SIG-M5 treated with dmso at 0.1 percent for 504 hours (cell line): ENCODE results near the gene ZIC2.

Source experiments
- DNase-seq: peaks from one replicate; lab custom pipeline; 2025; ENCODE audit not compliant: unreplicated experiment; lab: John Stamatoyannopoulos, UW

The ZIC2 gene

DNA sequence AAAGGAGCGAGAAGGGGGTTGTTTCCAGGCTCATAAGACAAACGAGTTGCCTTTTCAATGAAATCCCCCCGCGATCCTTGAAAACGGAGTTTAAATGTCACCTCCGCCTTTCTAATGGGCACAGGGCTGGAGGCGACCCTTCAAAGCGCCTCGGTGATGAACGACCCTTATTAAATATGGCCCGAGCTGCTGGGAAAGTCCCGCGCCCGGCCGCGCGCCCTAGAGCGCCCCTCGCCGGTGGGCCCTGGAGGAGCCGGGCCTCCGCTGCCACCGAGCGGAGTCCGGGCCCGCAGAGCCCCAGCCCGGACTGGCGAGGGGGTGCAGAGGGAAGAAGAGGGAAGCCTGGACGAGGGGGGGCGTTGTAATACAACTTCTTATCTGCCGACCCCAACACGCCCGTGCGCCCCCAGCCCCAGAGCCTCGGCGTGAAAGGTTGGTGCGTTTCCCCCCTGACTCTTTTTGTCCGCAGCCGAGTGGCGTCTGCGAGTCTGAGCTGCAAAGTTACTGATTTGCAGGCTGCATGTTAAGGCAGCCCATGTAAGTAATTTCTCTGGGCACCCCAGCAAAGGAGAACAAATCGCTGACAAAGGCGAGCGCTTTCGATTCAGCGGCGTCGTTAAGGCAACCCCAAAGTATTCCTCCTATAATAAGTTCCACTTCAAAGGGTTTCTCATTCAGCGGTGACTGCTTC, 21.9 kb upstream of the ZIC2 start:
- DNase-seq: no peak

DNA sequence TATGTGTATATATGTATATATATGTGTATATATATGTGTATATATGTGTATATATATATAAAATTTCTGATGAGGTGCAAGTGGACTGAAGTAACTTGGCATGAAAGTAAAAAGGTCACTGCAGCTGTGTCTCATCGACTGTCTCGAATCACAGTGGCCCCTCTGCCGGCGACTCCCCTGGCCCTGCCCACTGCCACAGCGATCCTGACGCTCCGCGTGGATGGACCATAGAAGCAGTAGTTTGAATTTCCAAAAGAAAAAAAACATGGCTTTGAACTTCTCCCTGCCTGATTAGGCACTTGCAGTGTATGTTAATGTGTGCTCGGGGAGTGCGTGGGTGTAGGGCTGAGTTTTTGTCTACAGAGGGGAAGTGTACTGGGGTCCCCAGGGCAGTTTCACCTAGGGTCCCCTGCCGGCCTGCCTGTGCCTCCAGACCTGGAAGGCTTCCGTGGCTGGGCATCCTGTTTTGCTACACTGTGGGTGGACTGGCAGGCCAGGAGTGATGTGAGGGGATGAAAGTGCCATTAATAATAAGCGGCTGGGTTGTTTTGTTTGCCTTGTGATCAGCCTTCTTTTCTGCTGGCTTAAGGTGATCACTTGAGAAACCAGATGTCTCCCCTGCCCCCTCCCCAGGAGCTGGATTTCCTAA, 20.8 kb upstream of the ZIC2 start:
- DNase-seq: no peak

DNA sequence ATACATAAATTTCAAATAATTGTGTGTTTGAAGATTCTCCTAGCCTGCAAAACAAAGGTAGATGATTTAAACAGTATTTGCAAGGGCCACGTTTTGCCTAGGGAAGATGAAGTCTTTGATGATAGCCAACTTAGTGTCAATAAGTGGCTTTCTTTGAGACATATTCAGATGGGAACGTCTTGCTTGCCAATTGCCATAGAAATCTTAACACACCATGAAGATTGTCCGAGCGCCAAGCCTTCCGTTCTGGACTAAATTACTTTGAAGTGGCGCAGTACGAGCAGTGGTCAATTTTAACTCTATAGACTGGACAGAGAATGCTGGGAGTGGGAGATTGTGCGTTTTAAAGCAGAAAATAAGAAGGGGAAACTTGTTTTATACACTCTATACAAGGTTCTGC, 19.9 kb upstream of the ZIC2 start:
- no peak for DNase-seq

DNA sequence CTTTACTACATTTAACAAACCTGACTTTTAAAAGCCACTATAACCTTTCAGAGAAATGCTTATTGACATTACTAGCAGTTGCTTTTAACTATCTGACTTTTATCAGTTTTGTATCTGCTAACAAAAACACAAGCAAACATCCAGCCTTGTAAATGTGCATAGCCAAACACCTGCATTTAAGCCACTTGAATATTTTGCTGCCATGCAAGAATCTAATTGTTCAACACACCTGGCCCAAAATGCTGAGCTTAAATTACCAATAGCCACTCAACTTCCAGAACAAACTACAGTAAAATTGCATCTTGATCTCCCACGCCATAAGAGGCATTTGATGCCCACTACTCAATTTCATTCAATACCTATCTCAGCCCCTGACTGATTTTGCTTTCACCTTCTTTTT, 19.3 kb upstream of the ZIC2 start:
- DNase-seq: no peak

DNA sequence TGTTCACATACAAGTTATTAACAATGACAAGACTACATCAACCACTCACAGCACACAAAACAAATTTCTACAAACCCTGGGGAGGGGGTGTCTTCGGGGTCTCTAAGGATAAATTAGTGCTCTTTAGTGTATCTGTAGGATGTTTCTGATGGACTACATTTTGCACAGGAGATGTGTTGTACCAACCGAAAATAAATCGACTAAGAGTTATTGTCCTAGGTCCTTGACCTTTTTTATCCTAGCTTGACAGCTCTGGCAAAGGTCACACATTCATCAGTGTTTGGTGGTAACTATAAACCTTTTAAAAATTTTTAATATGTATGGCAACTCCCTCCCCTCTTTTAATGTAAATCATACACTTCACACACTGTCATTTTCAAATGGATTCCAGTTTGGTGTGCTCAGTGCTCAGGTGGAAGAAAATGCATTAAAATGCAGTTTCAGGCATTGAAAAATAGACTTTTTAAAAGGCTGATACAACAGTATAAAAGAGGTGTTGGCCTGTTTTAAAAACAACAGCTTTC, 17.7 kb upstream of the ZIC2 start:
- no peak for DNase-seq

DNA sequence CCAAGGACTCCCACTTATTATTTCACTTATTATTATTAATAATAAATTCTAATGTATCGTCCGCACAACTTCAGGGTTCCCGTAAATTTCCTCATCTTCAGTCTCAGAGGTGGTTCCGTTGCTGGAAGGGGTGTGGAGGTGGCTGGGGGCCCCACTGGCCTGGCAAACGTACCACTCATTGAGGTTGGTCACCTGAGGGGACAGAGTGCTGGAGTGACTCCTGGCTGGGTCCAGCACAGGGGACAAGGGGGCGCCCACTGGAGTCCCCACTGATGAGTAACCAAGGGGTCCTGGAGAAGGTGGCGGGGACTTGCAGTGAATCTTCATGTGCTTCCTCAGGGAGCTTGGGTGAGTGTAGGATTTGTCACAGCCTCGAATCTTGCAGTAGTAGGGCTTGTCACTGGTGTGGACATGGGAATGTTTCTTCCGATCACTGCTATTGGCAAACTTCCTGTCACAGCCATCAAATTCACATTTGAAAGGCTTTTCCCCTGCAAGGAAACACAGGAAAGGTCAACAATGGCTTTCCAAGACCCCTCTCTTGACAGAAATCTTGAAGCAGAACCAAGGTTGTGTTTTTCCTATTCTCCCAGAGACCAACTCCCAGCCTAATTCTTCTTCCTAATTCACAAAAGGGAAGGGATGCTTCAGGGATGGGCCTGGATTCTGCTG, 16.1 kb upstream of the ZIC2 start:
- no peak for DNase-seq

DNA sequence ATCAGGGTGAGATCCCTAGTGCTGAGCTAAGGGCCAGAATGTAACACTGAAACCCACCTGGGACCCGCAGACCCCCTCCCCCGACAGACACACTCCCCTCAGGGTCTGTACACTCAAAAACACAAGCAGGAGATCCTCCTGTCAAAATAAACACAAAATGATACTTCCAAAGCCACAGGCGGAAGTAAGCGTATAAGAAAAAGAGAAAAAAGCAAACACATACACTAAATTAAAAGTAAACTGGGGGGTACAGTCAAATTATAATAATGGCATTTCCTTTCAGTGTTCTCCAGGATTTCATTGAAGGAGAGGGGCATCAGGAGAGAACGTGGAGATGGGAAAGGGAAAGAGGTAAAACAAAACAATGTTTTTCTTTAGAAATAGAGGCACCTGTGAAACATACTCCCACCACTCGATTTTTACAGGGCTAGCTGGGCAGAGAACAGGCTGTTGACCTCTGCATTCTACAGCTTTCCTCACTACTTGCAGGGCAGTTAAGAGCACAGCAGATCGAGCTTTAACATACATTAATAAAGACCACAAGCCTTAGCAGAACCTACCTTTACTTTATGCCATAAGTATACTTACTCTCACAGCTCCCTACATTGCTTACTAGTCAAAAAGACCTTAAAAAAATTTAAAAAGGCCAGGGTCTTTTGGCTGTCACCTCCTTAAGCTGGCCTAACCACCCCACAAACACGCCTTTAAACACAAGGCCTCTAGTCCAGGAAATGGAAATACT, 15.3 kb upstream of the ZIC2 start:
- DNase-seq: no peak

DNA sequence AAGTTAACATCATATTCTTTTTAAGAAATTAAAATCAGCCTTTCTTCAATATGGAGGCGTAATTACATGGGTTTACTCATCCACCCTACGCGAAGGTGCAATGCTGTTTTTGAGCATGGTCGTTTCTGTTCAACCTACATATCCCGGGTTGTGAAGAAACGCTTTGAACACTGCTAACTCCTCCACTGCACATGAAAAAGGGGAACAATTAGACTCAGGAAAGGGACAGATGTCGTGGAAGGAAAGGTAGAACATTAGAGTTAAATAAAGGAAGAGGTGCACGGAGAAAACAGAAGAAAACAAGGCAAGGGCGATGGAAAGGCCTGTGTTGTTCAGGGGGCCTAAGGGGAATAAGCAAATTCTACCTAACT, 14.1 kb upstream of the ZIC2 start:
- DNase-seq: no peak

DNA sequence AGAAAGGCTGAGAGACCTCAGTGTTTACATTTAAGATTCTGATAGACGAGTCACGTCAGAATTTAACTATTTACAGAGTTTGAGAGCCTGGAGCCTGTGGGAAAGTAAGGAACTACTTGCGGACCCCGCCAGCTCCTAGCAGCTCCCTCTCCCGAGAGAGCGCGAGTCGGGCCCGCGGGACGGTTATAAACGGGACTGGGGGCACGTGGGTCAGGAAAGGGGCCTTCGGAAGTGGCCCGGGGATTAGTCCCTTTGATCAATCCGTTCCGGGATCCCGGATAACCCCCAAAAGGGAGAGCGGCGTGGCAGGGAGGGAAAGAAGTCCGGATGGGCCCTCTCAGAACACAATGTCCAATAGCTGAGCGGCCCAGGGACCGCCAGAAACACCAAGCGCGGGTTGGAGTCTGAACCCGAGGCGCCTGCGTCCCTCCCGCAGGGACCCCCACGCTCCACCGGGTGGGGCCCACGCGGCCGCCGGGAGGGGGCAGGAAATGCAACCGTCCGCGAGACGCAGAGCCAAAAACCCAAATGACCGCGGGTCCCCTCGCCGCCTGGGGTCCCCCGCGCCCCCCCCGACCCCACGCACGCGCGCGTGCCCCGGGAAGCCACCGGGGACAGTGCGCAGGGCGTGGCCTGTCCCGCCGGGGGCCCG, 13.6 kb upstream of the ZIC2 start:
- no peak for DNase-seq

DNA sequence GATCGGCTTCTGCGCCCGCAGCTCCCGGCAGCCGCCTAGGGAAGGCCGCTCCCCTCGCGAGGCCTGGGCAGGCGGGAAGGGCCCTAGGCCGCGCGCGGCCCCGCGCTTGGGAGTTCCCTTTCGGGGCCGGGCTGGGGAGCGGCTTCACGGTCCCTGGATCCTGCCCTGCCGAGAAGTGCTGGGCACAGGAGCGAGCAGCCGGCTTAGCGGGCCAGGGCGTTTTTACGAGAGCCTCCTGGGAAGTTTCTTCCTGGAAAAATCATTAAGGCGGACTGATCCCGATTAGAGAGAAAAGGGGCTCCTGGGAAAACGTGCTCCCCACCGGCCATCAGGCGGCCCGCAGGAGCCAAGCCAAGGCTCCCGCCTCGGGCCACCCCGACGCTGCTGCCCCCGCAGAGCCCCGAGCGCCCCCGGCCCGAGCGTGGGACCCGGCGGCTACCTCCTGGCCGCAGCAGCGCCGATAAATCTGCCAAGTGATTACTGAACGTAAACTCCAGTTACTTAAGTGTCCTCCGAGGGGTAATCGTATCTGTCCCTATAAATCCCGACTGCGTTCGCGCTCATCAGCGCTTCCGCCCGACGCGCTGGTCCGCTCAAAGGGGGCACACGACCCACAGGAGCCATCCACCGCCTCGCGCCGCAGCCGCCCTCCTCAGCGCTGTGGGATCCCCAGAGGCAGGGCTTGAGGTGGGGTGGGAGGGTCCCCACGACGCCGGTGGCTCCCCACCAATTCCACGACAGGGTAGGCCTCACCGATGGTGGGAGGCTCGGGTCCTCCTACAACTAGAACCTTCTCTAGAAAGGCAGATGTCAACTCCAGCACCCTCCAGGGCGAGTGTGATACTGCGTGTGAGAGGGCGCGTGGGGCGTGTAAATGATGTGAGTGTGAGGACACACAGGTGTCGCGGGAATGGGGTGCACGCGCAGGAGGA, 12.8 kb upstream of the ZIC2 start:
- no peak for DNase-seq

DNA sequence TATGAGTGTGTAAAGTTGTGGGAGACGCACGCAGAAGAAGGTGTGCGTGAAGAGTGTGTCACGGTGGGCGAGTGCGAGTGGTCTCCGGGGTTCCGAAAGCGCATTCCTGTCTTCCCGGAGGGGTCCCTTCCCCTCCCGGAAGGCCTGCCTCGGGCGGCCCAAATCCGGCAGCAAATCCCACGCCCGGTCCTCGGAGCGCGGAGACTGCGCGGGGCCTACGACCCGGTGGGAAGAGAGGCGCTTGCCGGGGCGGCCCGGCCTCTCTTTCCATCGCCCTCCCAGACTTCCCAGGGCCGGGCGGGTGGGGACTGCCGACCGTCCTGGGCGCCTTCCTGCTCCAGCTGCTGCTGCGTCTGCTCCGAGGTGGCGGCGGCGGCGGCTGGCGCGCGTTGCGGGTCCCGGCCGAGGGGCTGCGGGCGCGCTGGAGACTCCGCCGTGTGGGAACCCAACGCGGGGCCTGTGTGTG, 12.1 kb upstream of the ZIC2 start:
- no peak for DNase-seq

DNA sequence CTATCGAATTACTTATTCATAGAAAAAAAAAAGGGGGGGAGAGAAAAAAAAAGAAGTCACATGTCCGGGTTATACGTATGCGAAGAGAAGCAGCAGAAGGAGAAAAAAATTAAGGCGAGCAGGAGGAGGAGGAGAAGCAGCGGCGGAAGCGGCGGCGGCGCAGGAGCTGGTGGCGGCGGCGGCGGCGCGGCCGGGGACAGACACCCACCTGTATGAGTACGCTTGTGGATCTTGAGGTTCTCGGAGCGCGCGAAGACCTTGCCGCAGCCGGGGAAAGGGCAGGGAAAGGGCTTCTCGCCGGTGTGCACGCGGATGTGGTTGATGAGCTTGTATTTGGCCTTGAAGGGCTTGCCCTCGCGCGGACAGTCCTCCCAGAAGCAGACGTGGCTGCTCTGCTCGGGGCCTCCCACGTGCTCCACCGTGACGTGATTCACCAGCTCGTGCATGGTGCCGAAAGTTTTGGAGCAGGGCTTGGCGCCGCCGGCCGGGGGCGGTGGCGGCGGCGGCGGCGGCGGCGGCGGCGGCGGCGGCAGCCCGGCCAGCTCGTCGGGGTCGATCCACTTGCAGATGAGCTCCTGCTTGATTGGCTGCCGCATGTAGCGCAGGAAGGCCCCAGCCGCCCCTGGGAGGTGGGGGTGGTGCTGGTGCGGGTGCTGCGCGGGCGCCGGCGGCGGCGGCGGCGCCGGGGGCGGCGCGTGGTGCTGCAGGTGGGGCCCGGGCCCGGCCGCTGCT, 11.5 kb upstream of the ZIC2 start:
- peak; percentile 40 for DNase-seq

DNA sequence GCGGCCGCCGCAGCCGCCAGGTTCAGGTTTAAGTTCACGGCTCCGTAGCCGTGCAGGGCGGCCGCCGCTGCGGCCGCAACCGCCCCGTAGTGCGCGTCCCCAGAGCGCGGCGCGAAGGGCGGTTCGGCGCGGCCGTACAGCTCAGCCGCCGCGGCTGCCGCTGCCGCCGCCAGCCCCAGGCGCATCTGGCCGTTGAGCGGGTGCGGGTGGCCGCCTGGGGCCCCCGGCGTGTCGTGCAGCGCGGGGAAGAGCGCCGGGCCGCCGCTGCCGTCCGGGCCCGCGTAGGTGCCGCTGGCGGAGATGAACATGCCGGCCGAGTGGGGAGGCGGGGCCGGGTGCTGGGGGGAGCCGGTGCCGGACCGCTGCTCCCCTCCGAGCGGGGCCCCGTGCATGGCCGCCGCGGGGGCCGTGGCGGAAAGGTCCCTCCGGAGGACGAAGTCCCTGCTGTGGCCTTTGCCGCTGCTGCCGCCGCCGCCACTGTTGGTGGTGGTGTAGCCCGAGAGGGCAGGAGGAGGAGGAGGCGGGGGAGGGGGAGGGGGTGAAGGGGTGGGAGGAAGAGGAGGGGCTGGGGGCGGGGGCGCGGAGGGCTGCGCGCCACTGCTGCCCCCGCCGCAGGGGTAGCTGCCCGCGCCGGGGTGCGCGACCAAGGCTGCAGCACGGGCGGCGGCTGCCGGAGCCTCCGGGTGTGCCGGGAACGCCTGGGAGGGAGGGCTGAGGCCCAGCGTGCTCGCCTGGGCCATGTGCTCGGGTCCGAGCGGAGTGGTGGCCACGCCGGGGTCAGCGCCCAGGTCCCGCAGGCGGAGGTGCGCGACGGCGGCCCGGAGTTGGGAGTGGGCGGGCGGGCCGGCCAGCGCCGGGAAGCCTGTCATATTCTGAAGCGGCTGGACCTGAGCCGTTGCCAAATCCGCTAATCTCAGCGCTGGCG, 10.7 kb upstream of the ZIC2 start:
- DNase-seq: no peak

DNA sequence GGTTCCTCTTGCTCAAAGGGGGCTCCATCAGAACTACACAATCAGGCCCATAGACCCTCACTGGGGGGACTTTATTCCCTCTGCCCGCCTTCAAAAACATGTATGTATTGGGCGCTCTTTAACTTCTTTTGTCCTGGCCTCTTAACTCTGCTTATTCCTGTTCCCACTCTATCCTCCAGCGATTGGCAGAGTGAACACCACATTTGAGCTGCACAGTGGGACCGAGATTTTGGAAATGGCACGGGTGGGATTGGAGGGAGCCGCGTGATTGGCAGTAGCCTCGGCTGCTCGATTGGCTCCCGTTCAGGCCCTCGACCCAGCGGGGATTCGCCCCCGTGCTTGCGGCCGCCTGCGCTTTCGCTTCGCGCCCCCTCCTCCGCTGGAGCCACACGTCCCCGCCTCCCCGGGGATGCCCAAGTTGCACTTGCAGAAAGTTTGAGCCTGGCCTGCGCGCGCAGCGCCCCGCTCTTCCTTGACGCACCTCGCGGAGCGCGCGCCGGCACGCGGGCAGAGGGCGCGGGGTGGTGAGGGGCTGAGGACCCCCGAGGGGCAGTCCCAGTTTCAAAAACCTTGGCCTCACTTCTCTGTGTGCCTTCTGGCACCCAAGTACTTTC, 9.9 kb upstream of the ZIC2 start, which contains the start of gene ZIC5:
TSS of gene ZIC5 (minus strand) at position 192 of the 614 bp plus-strand sequence. CDS start at position 28, 164 bp downstream.
- no peak for DNase-seq

DNA sequence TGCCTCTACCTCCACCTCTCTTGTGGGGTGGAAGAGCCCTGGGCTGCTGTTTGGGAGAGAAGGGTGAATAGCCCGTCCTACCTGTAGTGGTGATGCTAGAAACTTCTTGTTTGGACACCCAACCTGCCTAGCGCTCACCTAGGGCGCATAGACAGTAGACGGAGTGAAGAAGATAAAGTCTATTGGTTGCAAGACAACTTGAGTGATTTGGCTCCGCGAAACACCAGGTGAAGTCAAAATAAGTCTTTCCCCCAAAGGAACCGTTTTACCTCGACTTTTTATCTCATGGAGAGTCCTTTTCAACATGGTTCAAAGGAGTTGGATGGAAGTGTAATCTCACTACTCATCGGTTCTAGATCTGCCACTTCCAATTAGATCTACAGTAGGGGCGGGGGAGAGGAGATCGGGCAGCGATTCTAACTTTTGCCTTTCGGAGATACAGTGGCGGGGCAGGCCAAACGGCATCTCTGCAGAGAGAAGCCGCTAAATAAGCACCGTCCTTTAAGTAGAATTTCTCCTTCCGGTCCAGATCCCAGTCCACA, 9.3 kb upstream of the ZIC2 start:
- DNase-seq: no peak

DNA sequence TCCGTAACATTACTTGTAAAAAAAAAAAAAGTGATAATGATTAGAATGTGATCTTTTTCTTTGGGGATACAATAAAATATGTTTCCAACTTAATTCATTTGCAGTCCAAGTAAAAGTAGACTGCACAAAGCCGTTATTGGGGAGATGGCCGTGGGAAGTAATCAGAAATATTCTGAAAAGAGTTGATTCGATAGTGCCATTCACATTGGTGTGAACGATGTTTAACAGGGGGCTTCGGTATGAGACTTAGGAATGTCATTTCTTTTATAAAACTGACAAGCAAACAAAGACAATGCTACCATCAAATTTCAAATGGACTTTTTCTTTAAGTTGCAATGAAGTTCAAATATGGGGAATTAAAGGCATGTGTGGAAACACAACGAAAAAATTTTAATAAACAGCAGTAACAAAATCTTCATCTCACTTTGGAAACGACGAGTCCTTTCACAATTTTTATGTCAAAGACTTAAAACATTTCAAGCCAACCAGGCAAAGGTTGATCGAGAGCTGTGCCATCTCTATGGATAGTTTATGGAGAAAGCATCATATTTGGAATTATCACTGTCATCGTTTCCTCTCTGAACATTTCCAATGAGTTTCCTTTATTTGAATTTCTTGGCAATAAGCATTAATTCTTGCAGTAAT, 8.3 kb upstream of the ZIC2 start:
- no peak for DNase-seq

DNA sequence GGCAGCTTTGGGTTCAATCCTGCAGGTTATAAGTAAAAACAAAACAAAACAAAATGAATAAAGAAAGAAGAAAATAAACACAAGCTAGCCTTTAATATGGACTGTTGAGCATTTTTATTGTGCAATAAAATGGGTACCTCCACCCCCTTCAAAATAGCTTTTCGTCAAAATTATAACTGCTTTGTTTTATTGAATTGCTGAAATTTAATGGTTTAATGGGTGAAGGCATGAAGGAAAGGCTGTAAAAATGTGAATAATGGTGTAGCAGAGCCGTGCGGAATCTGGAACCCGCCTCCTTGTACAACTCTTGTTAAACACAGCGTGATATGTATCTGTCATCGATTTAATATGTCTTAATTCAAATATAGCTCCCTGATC, 7.8 kb upstream of the ZIC2 start:
- no peak for DNase-seq
